ENCODE measurements around the gene MRNIP.

- TF ChIP-seq YY1 (IDR thresholded peaks at IDR 0.05; ENCODE audit: insufficient read depth, insufficient read length) (no peak), SUZ12 (IDR thresholded peaks at IDR 0.05; ENCODE audit: extremely low read depth, insufficient read depth, insufficient read length) (no peak), ZNF274 (IDR thresholded peaks at IDR 0.05; ENCODE audit: low read depth, low read length) (no peak)
Measured at GRCh38 chr5:179882338-179882737, 23.7 kb upstream of the MRNIP start.
